Middle frontal gyrus (tissue), 1 donor: ENCODE data around the gene DHRS11.
"Not testable (repeated sequence)": the region's sequence is repeated elsewhere in the genome, so short reads cannot be mapped to it uniquely, and the experiment has no call there.

Source experiments
- DNase-seq: peaks from one replicate; pipeline ENCODE4 v3.0.0-alpha.2; 2015; ENCODE audit warnings: low spot score; ENCODE audit errors: extremely low spot score

DHRS11 gene

DNA sequence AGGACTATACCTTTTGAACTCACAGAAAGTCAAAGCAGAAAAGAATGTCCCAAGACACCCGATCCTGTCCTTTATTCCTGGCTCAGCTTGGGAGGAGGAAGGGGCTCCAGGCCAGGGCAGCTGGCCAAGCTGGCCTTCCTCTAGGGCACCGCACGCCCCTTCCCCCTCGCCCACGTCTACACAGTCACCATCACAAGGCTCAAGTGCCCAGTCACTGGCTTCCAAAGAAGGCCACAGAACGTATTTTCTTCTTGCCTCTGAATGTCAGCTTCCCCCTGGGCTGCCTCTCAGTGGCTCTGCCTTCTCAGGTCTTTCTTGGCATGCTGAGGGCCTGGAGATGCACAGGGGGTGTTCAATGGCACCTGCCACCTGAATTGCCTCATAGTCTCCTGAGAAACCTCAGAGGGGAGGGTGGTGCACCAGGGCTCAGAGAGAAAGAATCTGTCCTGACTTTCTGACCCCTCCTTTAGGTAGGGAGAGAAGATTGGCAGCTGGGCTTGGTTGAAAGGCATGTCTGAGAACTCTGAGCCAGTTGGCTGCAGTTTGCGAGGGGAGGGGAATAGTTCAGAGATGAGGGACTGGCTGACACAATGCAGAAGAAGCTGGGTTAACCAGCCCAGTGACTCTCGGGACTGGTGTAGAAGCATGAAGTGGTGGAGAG lies 2.1 kb downstream of the DHRS11 start:
- DNase-seq, result no peak

DNA sequence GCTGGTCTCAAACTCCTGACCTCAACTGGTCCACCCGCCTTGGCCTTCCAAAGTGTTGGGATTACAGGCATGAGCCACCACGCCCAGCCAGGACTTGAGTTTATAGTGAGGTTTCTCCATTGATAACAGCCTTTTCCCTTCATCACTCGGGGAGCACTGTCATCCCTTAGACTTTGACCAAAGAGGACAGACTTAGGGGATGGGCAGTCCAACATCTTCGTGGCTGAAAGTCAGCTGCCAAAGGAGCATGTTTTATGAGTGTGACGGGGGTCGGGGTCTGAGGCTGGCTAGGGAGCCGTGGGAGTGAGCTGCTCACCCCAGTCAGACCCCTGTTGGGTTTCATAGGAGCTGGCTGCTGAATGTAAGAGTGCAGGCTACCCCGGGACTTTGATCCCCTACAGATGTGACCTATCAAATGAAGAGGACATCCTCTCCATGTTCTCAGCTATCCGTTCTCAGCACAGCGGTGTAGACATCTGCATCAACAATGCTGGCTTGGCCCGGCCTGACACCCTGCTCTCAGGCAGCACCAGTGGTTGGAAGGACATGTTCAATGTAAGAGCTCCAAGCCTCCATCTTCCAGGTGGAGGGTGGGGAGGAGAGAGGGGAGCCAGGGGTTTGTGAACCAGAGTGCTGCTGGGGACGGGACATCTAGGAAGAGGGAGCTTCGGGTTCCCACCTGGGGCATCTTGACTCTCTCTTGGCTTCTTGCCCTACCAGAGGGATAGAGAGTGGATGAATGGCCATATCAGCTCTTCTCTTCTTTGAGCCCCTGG lies 3.1 kb downstream of the DHRS11 start:
- DNase-seq, result no peak

- DNase-seq, result no peak
Observed at GRCh38 chr17:36597226-36597625, 5.5 kb downstream of the DHRS11 start.

DNA sequence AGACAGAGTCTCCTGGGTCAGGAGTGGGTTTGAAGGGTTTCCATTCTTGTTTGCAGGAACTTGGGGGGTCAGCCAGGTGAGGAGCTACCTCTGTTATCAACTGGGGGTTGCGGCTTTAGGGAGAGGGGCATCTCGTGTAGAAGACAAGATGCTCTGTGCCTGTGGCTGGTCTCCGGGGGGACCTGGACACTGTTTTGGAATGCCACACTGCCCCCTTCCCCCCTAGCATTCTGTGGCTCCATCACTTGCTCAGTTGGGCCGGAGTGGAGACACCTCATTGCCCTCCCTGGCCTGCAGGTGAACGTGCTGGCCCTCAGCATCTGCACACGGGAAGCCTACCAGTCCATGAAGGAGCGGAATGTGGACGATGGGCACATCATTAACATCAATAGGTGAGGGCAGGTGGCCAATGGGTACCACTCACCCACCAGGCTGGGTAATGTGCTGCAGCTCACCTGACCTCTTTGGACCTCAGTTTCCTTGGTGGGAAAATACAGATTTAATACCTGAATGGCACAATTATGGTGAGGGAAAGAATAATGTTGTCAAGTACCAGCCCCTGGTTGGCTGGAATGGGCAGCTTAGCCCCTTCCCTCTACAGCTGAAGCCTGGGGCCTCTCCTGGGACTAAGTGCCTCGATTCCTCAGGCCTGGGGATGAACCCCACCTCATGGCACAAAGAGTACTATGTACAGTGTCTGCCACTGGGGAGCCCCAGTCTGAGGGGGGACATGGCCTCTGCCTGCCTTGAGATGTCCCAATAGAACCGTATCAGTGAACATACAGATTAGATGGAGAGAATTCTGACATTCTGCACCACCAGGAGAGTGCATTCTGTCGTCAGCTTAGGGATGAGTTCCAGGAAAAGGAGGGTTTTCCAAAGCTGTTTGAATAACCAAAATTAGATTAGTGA lies 6.4 kb downstream of the DHRS11 start:
- no peak for DNase-seq

DNA sequence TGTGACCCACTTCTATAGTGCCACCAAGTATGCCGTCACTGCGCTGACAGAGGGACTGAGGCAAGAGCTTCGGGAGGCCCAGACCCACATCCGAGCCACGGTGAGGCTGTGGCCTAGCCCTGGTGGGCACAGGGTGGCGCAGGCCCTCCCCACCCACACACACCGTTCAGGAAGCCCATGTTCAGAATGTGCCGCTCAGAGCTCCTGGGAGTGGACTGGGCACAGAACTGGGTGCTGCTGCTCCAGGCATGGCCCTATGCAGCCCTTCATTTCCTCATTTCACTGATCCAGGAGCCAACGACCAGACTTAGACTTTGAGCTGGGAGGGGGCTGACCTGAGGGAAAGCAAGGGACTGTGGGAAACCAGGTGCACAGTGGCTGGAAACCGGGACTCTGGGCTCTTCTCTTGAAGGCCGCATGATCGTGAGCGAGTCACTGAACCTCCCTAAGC lies 7.3 kb downstream of the DHRS11 start:
- no peak for DNase-seq

DNA sequence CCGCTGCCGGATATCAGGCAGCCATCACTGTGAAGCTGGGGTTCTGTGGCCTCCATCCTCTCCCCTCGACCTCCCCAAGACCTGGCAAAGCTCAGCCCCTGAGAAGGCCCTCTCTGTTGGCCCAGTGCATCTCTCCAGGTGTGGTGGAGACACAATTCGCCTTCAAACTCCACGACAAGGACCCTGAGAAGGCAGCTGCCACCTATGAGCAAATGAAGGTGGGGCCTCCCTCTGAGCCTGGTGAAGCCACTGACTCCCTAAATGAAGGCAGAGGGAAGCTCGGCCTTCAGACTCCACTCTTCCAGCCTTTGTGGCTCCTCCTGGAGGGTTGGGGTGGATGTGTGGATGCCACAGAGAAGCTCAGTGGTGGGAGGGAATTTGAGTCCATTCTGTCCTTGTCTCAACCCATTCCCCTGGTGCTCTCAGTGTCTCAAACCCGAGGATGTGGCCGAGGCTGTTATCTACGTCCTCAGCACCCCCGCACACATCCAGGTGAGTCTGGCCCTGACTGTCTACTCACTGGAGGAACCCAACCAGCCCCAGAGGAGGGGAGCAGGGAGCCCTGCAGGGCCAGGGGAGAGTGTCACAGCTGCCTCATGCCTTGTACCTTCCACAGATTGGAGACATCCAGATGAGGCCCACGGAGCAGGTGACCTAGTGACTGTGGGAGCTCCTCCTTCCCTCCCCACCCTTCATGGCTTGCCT lies 8.0 kb downstream of the DHRS11 start:
- no peak for DNase-seq

DNA sequence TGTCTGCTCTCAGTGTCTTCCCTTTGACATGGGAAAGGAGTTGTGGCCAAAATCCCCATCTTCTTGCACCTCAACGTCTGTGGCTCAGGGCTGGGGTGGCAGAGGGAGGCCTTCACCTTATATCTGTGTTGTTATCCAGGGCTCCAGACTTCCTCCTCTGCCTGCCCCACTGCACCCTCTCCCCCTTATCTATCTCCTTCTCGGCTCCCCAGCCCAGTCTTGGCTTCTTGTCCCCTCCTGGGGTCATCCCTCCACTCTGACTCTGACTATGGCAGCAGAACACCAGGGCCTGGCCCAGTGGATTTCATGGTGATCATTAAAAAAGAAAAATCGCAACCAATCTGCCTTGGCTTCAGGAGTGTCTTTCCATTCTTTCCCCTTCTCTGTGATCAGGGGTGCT lies 8.8 kb downstream of the DHRS11 start:
- no peak for DNase-seq

GRCh38 chr17:36600936-36601302 lies 9.2 kb downstream of the DHRS11 start:
- DNase-seq, result no peak

DNA sequence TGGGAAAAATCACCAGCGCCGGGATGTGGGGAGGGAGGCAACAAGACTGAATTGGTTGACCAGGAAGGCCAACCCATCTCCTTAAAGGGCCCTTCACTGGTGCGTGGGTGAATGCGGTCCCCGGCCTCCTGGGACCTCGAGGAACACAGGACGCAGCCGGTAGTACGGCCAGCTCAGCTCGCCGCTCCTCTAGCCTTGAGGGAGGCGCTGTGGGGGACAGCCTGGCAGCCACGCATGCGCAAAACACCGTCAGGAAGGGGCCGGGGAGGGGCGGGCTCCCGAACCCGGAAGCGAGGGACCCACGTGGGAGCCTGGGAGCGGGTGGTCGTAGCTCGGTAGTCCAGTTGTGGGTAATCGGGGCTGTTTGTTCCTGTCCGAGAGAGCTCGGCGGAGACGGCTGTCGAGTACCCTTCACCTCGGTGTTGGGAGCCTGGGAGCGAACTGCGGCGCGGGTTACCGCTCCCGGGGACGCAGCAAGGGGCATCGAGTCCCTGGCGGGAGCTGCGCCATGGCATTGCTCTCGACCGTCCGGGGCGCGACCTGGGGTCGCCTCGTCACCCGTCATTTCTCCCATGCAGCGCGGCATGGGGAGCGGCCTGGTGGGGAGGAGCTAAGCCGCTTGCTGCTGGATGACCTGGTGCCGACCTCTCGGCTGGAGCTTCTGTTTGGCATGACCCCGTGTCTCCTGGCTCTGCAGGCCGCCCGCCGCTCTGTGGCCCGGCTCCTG lies 9.8 kb downstream of the DHRS11 start, which contains the start of gene MRM1:
MRM1 (plus strand) TSS at position 281 of the 727 bp plus-strand sequence; CDS start at position 509, 228 bp downstream.
- peak; percentile 90 for DNase-seq

DNA sequence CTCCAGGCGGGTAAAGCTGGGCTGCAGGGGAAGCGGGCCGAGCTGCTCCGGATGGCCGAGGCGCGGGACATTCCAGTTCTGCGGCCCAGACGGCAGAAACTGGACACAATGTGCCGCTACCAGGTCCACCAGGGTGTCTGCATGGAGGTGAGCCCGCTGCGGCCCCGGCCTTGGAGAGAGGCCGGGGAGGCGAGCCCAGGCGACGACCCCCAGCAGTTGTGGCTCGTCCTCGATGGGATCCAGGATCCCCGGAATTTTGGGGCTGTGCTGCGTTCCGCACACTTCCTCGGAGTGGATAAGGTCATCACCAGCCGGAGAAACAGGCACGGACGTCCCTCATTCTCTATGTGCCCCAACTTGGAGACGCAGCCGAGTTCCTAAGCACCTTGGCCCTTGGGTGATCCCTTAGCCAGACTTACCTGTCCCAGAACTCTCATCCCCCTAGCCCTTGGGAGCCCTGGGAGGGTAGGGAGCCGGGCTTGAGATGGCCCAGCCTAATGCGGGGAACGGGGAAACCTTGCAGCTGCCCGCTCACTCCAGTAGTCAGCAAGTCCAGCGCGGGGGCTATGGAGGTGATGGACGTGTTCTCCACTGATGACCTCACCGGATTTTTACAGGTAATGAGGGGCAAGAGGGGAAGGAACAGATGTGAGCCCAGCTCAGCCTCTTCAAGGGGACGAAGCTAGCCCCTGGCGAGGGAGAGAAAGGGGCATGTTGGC lies 10.5 kb downstream of the DHRS11 start:
- DNase-seq, result no peak

DNA sequence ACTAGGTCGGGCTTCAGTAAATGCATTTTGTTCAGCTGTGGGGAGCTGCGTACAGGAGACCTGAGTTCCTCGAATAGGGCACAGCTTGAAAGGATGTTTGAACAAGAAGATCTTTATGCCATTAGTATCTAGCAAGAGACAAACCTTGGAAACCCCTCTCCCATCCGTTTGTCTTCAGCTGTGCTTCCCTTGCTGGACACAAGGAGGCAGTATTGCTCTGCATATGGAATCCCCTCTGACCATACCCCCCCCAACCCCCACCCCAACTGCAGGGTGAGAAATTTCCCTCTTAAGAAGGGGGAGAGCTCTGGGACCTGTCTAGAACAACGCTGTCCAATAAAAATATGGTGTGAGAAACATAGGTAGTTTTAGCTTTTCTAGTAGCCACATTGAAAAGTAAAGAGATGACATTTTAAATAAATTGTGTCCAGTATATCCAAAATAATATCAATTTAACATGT lies 11.3 kb downstream of the DHRS11 start:
- no peak for DNase-seq

- not testable (repeated sequence) for DNase-seq
Observed at GRCh38 chr17:36605028-36605427, 13.3 kb downstream of the DHRS11 start.

- DNase-seq, result no peak
Observed at GRCh38 chr17:36608280-36608679, 16.6 kb downstream of the DHRS11 start.

GRCh38 chr17:36608794-36609497 lies 17.3 kb downstream of the DHRS11 start:
- DNase-seq, result peak; percentile 42

DNA sequence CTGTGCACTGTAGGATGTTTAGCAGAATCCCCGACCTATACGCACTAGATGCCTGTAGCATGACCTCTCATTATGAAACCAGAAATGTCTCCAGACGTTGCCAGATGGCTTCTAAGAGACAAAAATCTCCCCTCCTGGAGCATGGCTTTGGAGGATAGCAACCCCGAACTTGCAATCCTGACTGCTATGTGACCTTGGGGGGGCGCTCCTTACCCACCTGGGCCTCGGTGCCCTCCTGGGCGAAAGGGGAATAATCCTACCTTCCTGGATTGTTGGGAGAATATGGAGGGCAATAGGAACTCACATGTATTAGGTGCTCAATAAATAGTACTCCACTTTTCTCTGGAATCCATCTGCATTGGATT lies 17.8 kb downstream of the DHRS11 start:
- no peak for DNase-seq

DNA sequence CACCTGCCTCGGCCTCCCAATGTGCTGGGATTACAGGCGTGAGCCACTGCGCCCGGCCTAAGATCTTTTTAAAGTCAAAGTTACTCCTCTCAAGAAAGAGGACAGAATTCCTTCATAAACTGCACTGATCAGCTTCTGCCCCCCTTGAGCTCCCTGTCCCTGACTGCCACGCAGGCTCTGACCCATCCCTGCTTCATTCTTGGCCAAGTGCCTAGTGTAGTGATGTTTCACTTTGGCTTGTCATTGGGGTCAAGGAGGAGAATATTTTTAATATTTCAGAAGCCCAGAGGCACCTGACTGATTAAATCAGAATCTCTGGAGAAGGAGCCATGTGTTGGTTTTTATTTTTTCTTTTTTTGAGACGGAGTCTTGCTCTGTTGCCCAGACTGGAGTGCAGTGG lies 18.8 kb downstream of the DHRS11 start:
- DNase-seq, result no peak

GRCh38 chr17:36611345-36612072 lies 19.8 kb downstream of the DHRS11 start:
- DNase-seq, result no peak

DNA sequence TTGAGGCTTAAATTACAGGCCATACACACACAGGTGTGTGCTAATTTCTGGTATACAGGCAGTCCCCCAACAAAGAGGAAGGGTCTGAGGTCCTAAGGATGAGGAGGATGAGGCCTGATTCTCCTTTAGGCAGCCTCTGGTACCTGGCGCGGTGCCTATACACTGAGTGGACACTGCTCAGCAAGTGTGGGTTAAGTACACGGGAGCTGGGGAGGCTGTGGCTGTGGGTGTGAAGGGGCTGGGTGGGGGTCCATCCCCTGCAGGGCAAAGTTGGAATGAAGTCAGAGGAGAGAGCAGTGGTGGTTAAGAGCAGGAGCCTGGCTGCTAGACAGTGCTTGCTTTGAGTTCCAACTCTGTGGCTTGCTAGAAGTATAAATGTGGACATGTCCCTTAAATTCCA lies 20.6 kb downstream of the DHRS11 start:
- DNase-seq, result no peak

DNA sequence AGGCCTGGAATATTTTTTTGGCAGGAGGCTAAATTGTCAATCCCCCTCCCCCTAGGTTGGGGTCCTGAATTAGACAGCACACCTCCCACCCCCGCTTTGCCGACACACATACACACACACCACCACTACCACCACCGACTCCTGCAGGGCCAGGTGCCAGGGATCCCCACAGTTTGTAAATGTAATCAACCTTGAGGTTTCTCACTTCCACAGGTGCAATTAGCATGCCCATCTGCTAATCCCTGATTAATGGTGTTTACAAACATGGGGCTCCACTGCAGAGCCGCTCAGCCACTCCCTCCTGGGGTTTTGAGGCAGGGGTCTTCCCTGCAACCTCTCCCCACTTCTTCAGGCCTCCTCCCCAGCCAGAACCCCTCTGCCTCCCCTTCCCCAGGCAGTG lies 21.5 kb downstream of the DHRS11 start:
- no peak for DNase-seq
